Measurements from ENCODE around the gene APBB2. TPM values are rescaled to one million over a fixed set of nuclear protein-coding genes. Genes with fewer than 3 reads are reported as not detected.

The APBB2 gene
- total RNA-seq, 2 donors from 2014 or later, result 17.4 to 56.6 TPM

GRCh38 chr4:41209901-41210300, 4.4 kb downstream of the APBB2 start:
- Histone ChIP-seq H3K27ac (no peak overlapping the region), H3K4me1 (replicated peaks) (no peaks in the 10 kb centered on the region), H3K4me3 (no peak overlapping the region), H3K27me3 (replicated peaks; ENCODE audit: insufficient read depth) (no peaks in the 10 kb centered on the region), H3K9me3 (no peaks in the 10 kb centered on the region), H3K36me3 (no peaks in the 10 kb centered on the region)
- DNase-seq (ENCODE audit: low spot score), result no peak
- intact Hi-C loops (cut with DNase I), result loop anchor here (5.0 to 10.0 kb wide), 4 partner anchors 38 to 1155 kb away; partner anchors contain the start of genes N4BP2 and NSUN7
- WGBS, result 90% methylated on average over 9 of the region's 9 CpGs
- no peak for TF ChIP-seq POLR2A (IDR thresholded peaks at IDR 0.05)
- TF ChIP-seq CTCF (IDR thresholded peaks at IDR 0.05), result no peak
- no peak for TF ChIP-seq POLR2AphosphoS5 (IDR thresholded peaks at IDR 0.05)

- Histone ChIP-seq H3K4me1 (replicated peaks) (no peaks in the 10 kb centered on the region), H3K9me3 (no peaks in the 10 kb centered on the region), H3K27ac (no peak overlapping the region), H3K36me3 (no peaks in the 10 kb centered on the region), H3K27me3 (replicated peaks; ENCODE audit: insufficient read depth) (no peaks in the 10 kb centered on the region), H3K4me3 (no peak overlapping the region)
- DNase-seq (ENCODE audit: low spot score), result no peak
- intact Hi-C loops (cut with DNase I), result loop anchor here (5.0 kb wide), 1 partner anchor 37 kb away; no protein-coding TSS in a partner anchor
- WGBS, result 74% methylated on average over 5 of the region's 5 CpGs
- TF ChIP-seq POLR2A (IDR thresholded peaks at IDR 0.05), result no peak
- no peak for TF ChIP-seq POLR2AphosphoS5 (IDR thresholded peaks at IDR 0.05)
These were observed 5.2 kb downstream of the APBB2 start for GRCh38 chr4:41209187-41209586.

- Histone ChIP-seq H3K27ac (no peak overlapping the region), H3K4me1 (replicated peaks) (no peaks in the 10 kb centered on the region), H3K9me3 (no peaks in the 10 kb centered on the region), H3K36me3 (no peaks in the 10 kb centered on the region), H3K4me3 (no peak overlapping the region), H3K27me3 (replicated peaks; ENCODE audit: insufficient read depth) (no peaks in the 10 kb centered on the region)
- intact Hi-C loops (cut with DNase I), result loop anchor here (5.0 kb wide), 1 partner anchor 35 kb away; no protein-coding TSS in a partner anchor
- no peak for DNase-seq (ENCODE audit: low spot score)
- TF ChIP-seq POLR2A (IDR thresholded peaks at IDR 0.05) (no peak), POLR2AphosphoS5 (IDR thresholded peaks at IDR 0.05) (no peak), CTCF (IDR thresholded peaks at IDR 0.05) (no peak)
These were observed 7.0 kb downstream of the APBB2 start for GRCh38 chr4:41207291-41207831.

GRCh38 chr4:41205854-41206460, 8.4 kb downstream of the APBB2 start:
- intact Hi-C loops (cut with DNase I), result loop anchor here (5.0 kb wide), 1 partner anchor 34 kb away; no protein-coding TSS in a partner anchor
- H3K27ac ChIP-seq, result no peak overlapping the region
- WGBS, result 88% methylated on average over 2 of the region's 2 CpGs

GRCh38 chr4:41205130-41205529, 9.2 kb downstream of the APBB2 start:
- DNase-seq (ENCODE audit: low spot score), result no peak
- Histone ChIP-seq H3K27ac (no peak overlapping the region), H3K9me3 (no peaks in the 10 kb centered on the region), H3K27me3 (replicated peaks; ENCODE audit: insufficient read depth) (no peaks in the 10 kb centered on the region), H3K4me1 (replicated peaks) (no peaks in the 10 kb centered on the region), H3K36me3 (no peaks in the 10 kb centered on the region), H3K4me3 (no peak overlapping the region)
- 79% methylated on average over 3 of the region's 3 CpGs for WGBS
- TF ChIP-seq CTCF (IDR thresholded peaks at IDR 0.05) (no peak), POLR2A (IDR thresholded peaks at IDR 0.05) (no peak), POLR2AphosphoS5 (IDR thresholded peaks at IDR 0.05) (no peak)
- intact Hi-C loops (cut with DNase I), result loop anchor here (5.0 kb wide), 1 partner anchor 33 kb away; no protein-coding TSS in a partner anchor

More at GRCh38 chr4:41205854-41206460, 8.4 kb downstream of the APBB2 start:
- no peaks in the 10 kb centered on the region for H3K9me3 ChIP-seq
- H3K27me3 ChIP-seq (replicated peaks; ENCODE audit: insufficient read depth), result no peaks in the 10 kb centered on the region
- no peaks in the 10 kb centered on the region for H3K4me1 ChIP-seq (replicated peaks)
- no peaks in the 10 kb centered on the region for H3K36me3 ChIP-seq
- no peak for DNase-seq (ENCODE audit: low spot score)
- no peak overlapping the region for H3K4me3 ChIP-seq
- TF ChIP-seq CTCF (IDR thresholded peaks at IDR 0.05), result no peak
- TF ChIP-seq POLR2AphosphoS5 (IDR thresholded peaks at IDR 0.05), result no peak
- TF ChIP-seq POLR2A (IDR thresholded peaks at IDR 0.05), result no peak

Measured in prostate gland (tissue), 2 donors.